Right atrium auricular region (tissue), 2 donors: ENCODE data around the gene HSD17B11. TPM values are rescaled to one million over a fixed set of nuclear protein-coding genes. Genes with fewer than 3 reads are reported as not detected.
A peak's percentile ranks its signal among the peaks of the same experiment; 100 is the strongest.

Source experiments
- DNase-seq: peaks from one replicate; pipeline ENCODE4 v3.0.0-alpha.2; 2019; ENCODE audit warnings: low spot score
- H3K27ac ChIP-seq, 2 donors: fragments of 200-600 bp; sonication (generic); 1 replicate in 1 of 2; 2 replicates in 1 of 2; pipeline ENCODE4 v1.5.1; 2016 to 2019
- H3K27me3 ChIP-seq, 2 donors: fragments of 200-600 bp; sonication (generic); one replicate each; pipeline versions ENCODE4 v1.5.1 to v1.6.0; 2017 to 2019
- H3K36me3 ChIP-seq: fragments of 200-600 bp; sonication (generic); one replicate; pipeline ENCODE4 v1.5.1; 2016
- H3K4me1 ChIP-seq, 2 donors: fragments of 200-600 bp; sonication (generic); one replicate each; pipeline versions ENCODE4 v1.5.1 to v1.6.0; 2017 to 2019
- H3K4me3 ChIP-seq, 2 donors: fragments of 200-600 bp; sonication (generic); 1 replicate in 1 of 2; 2 replicates in 1 of 2; pipeline ENCODE4 v1.5.1; 2017 to 2019; ENCODE audit warnings: mild to moderate bottlenecking in 1 of 2, moderate library complexity in 1 of 2
- H3K9me3 ChIP-seq, 2 donors: fragments of 200-600 bp; sonication (generic); one replicate each; pipeline ENCODE4 v1.5.1; 2019
- total RNA-seq, 2 donors: library from RNA; depleted of rRNA; stranded (reverse); fragments of >200 nt; gene quantifications; one replicate each; pipeline ENCODE4 v1.1.0, GENCODE V29; 2016
- TF ChIP-seq, protein P1 (sequence below), 2 donors: fragments of 200-600 bp; sonication (generic); IDR thresholded peaks; one replicate each; pipeline ENCODE4 v1.5.1; 2019; ENCODE audit warnings: antibody characterized with exemption in 2 of 2

Gene HSD17B11
- total RNA-seq, 2 donors from 2014 or later = 32.4 to 33.8 TPM

DNA sequence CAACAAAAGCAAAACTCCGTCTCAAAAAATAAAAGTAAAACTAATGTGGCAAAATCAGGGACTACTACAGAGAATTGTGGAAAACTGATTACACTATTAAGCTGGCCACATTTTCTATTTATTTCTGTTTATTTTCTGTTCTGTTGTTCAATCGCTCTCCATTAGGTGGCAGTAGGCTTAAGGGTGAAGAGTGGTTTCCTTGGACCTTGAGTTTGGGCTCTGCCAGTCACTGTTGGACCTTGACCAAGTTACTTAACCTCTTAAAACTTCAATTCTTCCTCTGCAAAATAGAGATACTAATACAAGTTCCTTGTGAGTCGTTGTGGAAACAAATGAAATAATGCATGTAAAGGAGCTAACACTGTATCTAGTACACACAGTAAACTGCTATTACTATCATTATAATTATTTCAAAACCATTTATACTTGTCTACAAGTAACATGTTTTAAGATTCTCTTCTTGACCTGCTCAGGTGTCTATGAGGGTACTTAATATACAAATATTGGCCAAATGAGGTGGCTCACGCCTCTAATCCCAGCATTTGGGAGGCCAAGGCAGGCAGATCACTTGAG, 15.2 kb downstream of the HSD17B11 start:
- Histone ChIP-seq H3K27me3 (no peaks in the 10 kb centered on the region), H3K4me1 (no peaks in the 10 kb centered on the region), H3K4me3 (no peak overlapping the region), H3K9me3 (no peaks in the 10 kb centered on the region), H3K36me3 (peaks cover 29% of the 10 kb centered on the region), H3K27ac (no peak overlapping the region)
- TF ChIP-seq, protein P1, sequence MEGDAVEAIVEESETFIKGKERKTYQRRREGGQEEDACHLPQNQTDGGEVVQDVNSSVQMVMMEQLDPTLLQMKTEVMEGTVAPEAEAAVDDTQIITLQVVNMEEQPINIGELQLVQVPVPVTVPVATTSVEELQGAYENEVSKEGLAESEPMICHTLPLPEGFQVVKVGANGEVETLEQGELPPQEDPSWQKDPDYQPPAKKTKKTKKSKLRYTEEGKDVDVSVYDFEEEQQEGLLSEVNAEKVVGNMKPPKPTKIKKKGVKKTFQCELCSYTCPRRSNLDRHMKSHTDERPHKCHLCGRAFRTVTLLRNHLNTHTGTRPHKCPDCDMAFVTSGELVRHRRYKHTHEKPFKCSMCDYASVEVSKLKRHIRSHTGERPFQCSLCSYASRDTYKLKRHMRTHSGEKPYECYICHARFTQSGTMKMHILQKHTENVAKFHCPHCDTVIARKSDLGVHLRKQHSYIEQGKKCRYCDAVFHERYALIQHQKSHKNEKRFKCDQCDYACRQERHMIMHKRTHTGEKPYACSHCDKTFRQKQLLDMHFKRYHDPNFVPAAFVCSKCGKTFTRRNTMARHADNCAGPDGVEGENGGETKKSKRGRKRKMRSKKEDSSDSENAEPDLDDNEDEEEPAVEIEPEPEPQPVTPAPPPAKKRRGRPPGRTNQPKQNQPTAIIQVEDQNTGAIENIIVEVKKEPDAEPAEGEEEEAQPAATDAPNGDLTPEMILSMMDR (IDR thresholded peaks at IDR 0.05) = peak; percentile 47 to 72
- DNase-seq = no peak

GRCh38 chr4:87370068-87370467, 20.9 kb downstream of the HSD17B11 start:
- TF ChIP-seq, protein P1 (IDR thresholded peaks at IDR 0.05) = no peak
- DNase-seq = no peak
- Histone ChIP-seq H3K36me3 (peaks cover 57% of the 10 kb centered on the region), H3K4me1 (no peaks in the 10 kb centered on the region), H3K27me3 (no peaks in the 10 kb centered on the region), H3K4me3 (no peak overlapping the region), H3K9me3 (no peaks in the 10 kb centered on the region), H3K27ac (peak overlapping the region in 1 of 2 donors; percentile 21)

DNA sequence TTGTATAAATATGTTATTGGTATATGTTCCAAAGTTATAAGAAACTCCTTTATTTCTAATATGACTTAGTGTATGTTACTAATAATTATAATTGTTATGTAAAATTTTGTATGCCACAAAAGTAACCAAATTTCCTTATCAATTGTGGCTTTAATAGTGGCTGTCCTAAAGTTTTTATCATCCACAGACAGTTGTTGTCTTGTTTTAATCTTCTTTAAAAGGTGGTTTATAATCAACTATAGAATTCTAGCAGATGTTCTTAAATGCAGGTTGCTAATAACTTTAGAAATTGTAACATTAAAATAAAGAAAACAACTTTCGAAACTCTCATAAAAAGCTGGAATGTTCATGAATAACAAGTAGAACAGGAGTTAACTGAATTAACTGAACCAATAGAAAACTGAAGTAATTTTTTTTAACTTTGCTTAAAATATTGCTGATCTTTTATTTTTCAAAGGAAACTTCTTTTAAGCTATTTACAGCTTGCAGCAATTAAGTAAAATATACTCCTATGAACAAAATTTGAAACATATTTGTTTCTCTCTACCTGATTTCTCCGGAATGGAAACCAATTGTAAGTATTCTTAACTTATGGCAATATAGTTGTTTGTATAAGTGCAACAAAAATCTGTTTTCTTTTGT, 24.3 kb downstream of the HSD17B11 start:
- Histone ChIP-seq H3K9me3 (no peaks in the 10 kb centered on the region), H3K27me3 (no peaks in the 10 kb centered on the region), H3K4me1 (no peaks in the 10 kb centered on the region), H3K4me3 (no peak overlapping the region), H3K27ac (no peak overlapping the region), H3K36me3 (peaks cover 52% of the 10 kb centered on the region)
- no peak for DNase-seq
- TF ChIP-seq, protein P1 (IDR thresholded peaks at IDR 0.05) = no peak

DNA sequence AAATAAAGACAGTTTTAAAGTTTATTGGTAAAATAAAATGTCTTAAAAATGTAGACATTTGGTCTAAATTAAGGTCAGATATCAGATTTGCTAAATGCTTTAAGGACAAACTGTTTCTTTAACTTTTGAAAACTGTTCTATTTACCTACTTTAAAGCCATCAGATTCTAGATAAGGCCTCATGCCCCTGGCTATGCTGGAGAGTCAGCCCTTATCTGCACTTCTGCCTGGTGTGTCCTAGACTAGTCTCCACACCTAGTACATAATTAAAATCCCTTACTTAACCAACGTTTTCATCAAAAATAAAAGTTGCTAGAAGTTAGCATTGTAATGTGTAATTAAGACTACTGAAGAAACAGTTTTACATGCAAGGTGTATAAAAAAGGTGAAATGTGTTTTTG, 25.6 kb downstream of the HSD17B11 start:
- Histone ChIP-seq H3K36me3 (peaks cover 44% of the 10 kb centered on the region), H3K4me1 (no peaks in the 10 kb centered on the region), H3K4me3 (no peak overlapping the region), H3K9me3 (no peaks in the 10 kb centered on the region), H3K27me3 (no peaks in the 10 kb centered on the region), H3K27ac (no peak overlapping the region)
- TF ChIP-seq, protein P1 (IDR thresholded peaks at IDR 0.05) = no peak
- DNase-seq = no peak

GRCh38 chr4:87363552-87363951, 27.4 kb downstream of the HSD17B11 start:
- no peak overlapping the region for H3K27ac ChIP-seq
- TF ChIP-seq, protein P1 (IDR thresholded peaks at IDR 0.05) = no peak
- no peak for DNase-seq
- H3K9me3 ChIP-seq = no peaks in the 10 kb centered on the region
- H3K36me3 ChIP-seq = peaks cover 50% of the 10 kb centered on the region
- H3K27me3 ChIP-seq = no peaks in the 10 kb centered on the region
- H3K4me1 ChIP-seq = no peaks in the 10 kb centered on the region
- H3K4me3 ChIP-seq = no peak overlapping the region
